ENCODE results near the gene MGAT4A.

MGAT4A gene

GRCh38 chr2:98650998-98651397 lies 79.9 kb downstream of the MGAT4A start:
- DNase-seq, result no peak

- no peak for DNase-seq
These were observed 80.9 kb downstream of the MGAT4A start for GRCh38 chr2:98649992-98650375.

GRCh38 chr2:98649135-98649991 lies 81.6 kb downstream of the MGAT4A start:
- DNase-seq, result peak; percentile 90

- DNase-seq, result no peak
These were observed 82.5 kb downstream of the MGAT4A start for GRCh38 chr2:98648451-98648850.

- DNase-seq, result no peak
These were observed 83.3 kb downstream of the MGAT4A start for GRCh38 chr2:98647636-98648035.

GRCh38 chr2:98643496-98644100 lies 87.3 kb downstream of the MGAT4A start:
- DNase-seq, result no peak

- peak; percentile 75 for DNase-seq
These were observed 93.4 kb downstream of the MGAT4A start for GRCh38 chr2:98637401-98638147.

- DNase-seq, result peak; percentile 60
These were observed 96.4 kb downstream of the MGAT4A start for GRCh38 chr2:98634406-98635092.

- DNase-seq, result no peak
These were observed 98.6 kb downstream of the MGAT4A start for GRCh38 chr2:98632351-98632750.

- no peak for DNase-seq
These were observed 107.3 kb downstream of the MGAT4A start for GRCh38 chr2:98623657-98624056.

- DNase-seq, result no peak
These were observed 113.8 kb downstream of the MGAT4A start for GRCh38 chr2:98617149-98617548.

- DNase-seq, result no peak
These were observed 115.5 kb downstream of the MGAT4A start for GRCh38 chr2:98615481-98615880.

GRCh38 chr2:98614024-98614739 lies 116.8 kb downstream of the MGAT4A start:
- no peak for DNase-seq

- no peak for DNase-seq
These were observed 121.8 kb downstream of the MGAT4A start for GRCh38 chr2:98608962-98609604.

- DNase-seq, result peak; percentile 93
These were observed 122.6 kb downstream of the MGAT4A start, which contains the start of the genes COA5 and UNC50 for GRCh38 chr2:98608116-98608961. Gene COA5 (minus strand): TSS chr2:98608512. CDS start chr2:98608405, 107 bp downstream. Gene UNC50 (plus strand): TSS chr2:98608589. CDS start chr2:98609760, 1,171 bp downstream.

- DNase-seq, result no peak
These were observed 123.2 kb downstream of the MGAT4A start for GRCh38 chr2:98607741-98608115.

GRCh38 chr2:98607104-98607503 lies 123.8 kb downstream of the MGAT4A start:
- no peak for DNase-seq

GRCh38 chr2:98606431-98606830 lies 124.5 kb downstream of the MGAT4A start:
- no peak for DNase-seq

- DNase-seq, result no peak
These were observed 125.9 kb downstream of the MGAT4A start for GRCh38 chr2:98605076-98605475.

GRCh38 chr2:98604547-98604946 lies 126.4 kb downstream of the MGAT4A start:
- no peak for DNase-seq
